Measurements from ENCODE around the gene TTLL11.

Gene TTLL11

DNA sequence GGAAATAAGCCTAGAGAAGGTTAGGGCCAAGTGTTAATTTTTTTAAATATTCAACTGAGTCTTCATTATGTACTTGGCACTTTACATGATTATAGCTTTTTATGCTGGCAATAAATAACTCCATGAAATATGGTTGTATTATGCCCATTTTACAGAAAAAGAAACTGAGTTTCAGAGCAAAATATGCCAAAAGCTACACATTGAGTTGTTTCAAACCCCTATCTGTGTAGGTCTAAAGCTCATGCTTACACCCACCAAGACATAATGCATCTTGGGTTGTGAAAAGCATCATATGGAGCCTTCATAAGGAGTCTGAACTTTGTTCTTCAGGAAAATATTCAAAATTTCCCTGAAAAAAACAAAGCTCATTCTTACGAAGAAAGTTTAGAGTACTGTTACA lies 14.6 kb downstream of the TTLL11 start:
- TF ChIP-seq, protein P1, sequence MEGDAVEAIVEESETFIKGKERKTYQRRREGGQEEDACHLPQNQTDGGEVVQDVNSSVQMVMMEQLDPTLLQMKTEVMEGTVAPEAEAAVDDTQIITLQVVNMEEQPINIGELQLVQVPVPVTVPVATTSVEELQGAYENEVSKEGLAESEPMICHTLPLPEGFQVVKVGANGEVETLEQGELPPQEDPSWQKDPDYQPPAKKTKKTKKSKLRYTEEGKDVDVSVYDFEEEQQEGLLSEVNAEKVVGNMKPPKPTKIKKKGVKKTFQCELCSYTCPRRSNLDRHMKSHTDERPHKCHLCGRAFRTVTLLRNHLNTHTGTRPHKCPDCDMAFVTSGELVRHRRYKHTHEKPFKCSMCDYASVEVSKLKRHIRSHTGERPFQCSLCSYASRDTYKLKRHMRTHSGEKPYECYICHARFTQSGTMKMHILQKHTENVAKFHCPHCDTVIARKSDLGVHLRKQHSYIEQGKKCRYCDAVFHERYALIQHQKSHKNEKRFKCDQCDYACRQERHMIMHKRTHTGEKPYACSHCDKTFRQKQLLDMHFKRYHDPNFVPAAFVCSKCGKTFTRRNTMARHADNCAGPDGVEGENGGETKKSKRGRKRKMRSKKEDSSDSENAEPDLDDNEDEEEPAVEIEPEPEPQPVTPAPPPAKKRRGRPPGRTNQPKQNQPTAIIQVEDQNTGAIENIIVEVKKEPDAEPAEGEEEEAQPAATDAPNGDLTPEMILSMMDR (IDR thresholded peaks at IDR 0.05; ENCODE audit: low read depth, low read length) = no peak
- DNase-seq = no peak
- Histone ChIP-seq H3K36me3 (no peaks in the 10 kb centered on the region), H3K27me3 (ENCODE audit: insufficient read depth, low read depth, severe bottlenecking) (no peaks in the 10 kb centered on the region), H3K4me3 (ENCODE audit: low read depth, low read length) (no peak overlapping the region), H3K9me3 (ENCODE audit: severe bottlenecking) (no peaks in the 10 kb centered on the region), H3K27ac (no peak overlapping the region)

DNA sequence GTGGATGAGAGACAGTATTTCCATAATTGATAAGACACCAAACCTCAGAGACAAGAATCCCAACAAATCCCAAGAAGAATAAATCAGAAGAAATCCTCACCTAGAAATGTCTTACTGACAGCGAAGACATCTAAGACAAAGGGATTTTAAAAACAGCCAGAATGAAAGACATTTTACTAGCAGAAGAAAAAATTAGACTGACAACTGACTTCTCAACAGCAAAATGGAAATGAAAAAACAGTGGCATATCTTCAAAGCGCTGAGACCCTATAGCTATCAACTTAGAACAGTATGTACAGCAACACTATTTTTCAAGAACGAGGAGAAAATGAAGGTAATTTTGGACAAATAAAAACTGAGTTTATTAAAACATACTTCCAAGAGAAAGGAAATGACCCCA lies 16.3 kb downstream of the TTLL11 start:
- no peaks in the 10 kb centered on the region for H3K36me3 ChIP-seq
- TF ChIP-seq, protein P1 (IDR thresholded peaks at IDR 0.05; ENCODE audit: low read depth, low read length) = no peak

DNA sequence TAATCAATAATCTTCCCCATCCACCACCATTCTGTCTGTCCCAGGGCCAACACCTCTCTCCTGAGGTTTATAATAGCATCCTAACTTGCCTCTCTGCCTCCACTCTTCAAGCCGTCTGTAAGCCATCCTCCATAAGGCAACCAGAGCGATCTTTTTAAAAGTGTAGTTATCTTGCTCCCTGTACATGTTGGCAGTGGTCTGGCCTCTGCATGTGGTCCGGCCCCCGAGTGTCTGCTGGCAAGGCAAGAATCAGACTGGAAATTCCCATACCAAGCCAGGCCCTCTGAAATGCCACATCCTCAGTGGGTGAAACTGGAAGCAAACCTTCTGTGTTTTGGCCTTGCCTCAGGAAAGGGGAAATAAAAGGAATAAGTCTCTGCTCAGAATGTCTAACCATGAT lies 17.0 kb downstream of the TTLL11 start:
- Histone ChIP-seq H3K27me3 (ENCODE audit: insufficient read depth, low read depth, severe bottlenecking) (no peaks in the 10 kb centered on the region), H3K27ac (no peak overlapping the region), H3K9me3 (ENCODE audit: severe bottlenecking) (no peaks in the 10 kb centered on the region), H3K36me3 (no peaks in the 10 kb centered on the region), H3K4me3 (ENCODE audit: low read depth, low read length) (no peak overlapping the region)
- DNase-seq = no peak
- TF ChIP-seq, protein P1 (IDR thresholded peaks at IDR 0.05; ENCODE audit: low read depth, low read length) = no peak

More for the DNA sequence above, 16.3 kb downstream of the TTLL11 start:
- Histone ChIP-seq H3K4me3 (ENCODE audit: low read depth, low read length) (no peak overlapping the region), H3K27ac (no peak overlapping the region), H3K27me3 (ENCODE audit: insufficient read depth, low read depth, severe bottlenecking) (no peaks in the 10 kb centered on the region), H3K9me3 (ENCODE audit: severe bottlenecking) (no peaks in the 10 kb centered on the region)
- no peak for DNase-seq

DNA sequence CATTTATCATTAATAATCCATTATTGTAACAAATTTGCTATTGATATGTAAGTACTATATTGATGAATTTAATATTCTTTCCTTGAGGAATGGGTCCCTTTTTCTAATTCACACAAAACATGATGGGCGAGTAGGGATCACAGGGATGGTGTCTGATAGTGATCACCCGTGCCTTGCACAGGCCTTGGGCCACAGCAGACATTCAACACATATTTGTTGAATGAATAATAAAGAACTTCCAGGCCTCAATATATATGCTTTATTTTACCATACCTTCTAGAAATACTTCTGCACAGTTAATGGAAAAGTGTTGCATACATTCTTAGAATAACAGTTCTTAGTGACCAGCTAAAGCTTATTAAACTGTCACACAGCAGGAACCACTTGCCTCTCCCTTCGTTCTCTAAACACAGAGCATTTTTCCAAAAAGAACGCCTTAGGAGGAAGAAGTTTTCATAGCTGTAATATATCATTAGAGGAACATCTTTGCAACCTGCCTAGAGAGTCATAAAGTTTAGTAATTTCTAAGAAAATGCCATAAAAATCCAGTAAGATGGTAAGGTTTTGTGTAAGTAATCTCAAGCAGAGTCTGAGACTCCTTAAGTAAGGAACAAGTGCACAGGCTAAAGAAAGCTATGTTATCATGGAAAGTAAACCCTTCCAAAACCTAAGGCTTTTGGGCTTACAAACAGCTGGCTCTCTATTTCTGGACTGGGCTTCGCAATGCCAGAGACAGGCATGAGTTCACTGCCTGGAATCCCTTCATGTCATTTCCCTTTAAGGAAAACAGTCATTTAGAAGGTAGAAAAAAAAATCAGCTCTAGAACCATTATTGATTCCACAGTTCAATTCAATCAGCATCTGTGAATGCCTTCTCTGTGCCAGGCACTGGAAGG lies 17.7 kb downstream of the TTLL11 start:
- Histone ChIP-seq H3K9me3 (ENCODE audit: severe bottlenecking) (no peaks in the 10 kb centered on the region), H3K27me3 (ENCODE audit: insufficient read depth, low read depth, severe bottlenecking) (no peaks in the 10 kb centered on the region), H3K27ac (no peak overlapping the region), H3K4me3 (ENCODE audit: low read depth, low read length) (no peak overlapping the region), H3K36me3 (no peaks in the 10 kb centered on the region)
- TF ChIP-seq, protein P1 (IDR thresholded peaks at IDR 0.05; ENCODE audit: low read depth, low read length) = no peak
- no peak for DNase-seq

DNA sequence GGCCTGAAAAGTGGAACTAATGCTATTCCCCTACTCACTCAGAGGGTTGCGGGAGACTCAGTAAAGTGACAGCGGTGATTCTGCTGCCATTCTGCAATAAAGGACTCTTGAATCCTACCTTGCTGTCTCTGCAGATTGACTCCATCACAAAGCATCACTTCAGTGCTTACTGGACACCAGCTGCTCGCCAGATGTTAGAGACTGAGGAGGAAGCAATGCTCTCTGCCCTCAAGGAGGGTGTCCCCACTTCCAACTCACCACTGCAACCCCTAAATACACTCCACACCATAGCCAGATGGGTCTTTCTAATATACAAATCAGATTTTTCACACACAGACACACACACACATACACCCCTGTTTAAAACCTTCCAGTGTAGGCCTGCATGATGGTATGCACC lies 21.4 kb downstream of the TTLL11 start:
- Histone ChIP-seq H3K36me3 (no peaks in the 10 kb centered on the region), H3K9me3 (ENCODE audit: severe bottlenecking) (no peaks in the 10 kb centered on the region), H3K4me3 (ENCODE audit: low read depth, low read length) (no peak overlapping the region), H3K27ac (no peak overlapping the region), H3K27me3 (ENCODE audit: insufficient read depth, low read depth, severe bottlenecking) (no peaks in the 10 kb centered on the region)
- TF ChIP-seq, protein P1 (IDR thresholded peaks at IDR 0.05; ENCODE audit: low read depth, low read length) = no peak
- no peak for DNase-seq

All from WERI-Rb-1 (cell line).